Aorta (tissue), 5 donors: ENCODE measurements around the gene FAM98C. TPM values are rescaled to one million over a fixed set of nuclear protein-coding genes. Genes with fewer than 3 reads are reported as not detected.

Experiments used
- ATAC-seq: fragments of 200-7000 bp; cut with Tn5 transposase; one replicate; pipeline ENCODE4 v1.9.1; 2022; ENCODE audit warnings: moderate library complexity; ENCODE audit not compliant: low FRiP score
- DNase-seq, 2 donors: peaks; one replicate each; pipeline ENCODE4 v3.0.0-alpha.2; 2020
- H3K27ac ChIP-seq, 2 donors: one replicate each; pipeline ENCODE4 v1.5.1; 2013; ENCODE audit warnings: low read length in 2 of 2, mild to moderate bottlenecking in 2 of 2, moderate library complexity in 2 of 2, control low read depth in 1 of 2, inconsistent platforms in 1 of 2, low read depth in 1 of 2
- H3K27me3 ChIP-seq, 2 donors: one replicate each; pipeline ENCODE4 v1.6.1; 2013; ENCODE audit warnings: control low read depth in 1 of 2, low read length in 1 of 2, mild to moderate bottlenecking in 1 of 2, moderate library complexity in 1 of 2; ENCODE audit not compliant: insufficient read depth in 2 of 2, control insufficient read depth in 1 of 2
- H3K36me3 ChIP-seq, 2 donors: one replicate each; pipeline ENCODE4 v1.6.1; 2013; ENCODE audit warnings: control low read depth in 1 of 2, low read length in 1 of 2, mild to moderate bottlenecking in 1 of 2; ENCODE audit not compliant: insufficient read depth in 2 of 2, control insufficient read depth in 1 of 2
- H3K4me1 ChIP-seq, 2 donors: one replicate each; pipeline ENCODE4 v1.6.1; 2013; ENCODE audit warnings: low read length in 2 of 2, control low read depth in 1 of 2, mild to moderate bottlenecking in 1 of 2, moderate library complexity in 1 of 2; ENCODE audit not compliant: insufficient read depth in 2 of 2, control insufficient read depth in 1 of 2
- H3K4me3 ChIP-seq, 2 donors: one replicate each; pipeline ENCODE4 v1.5.1; 2013; ENCODE audit warnings: low read length in 2 of 2, control low read depth in 1 of 2, mild to moderate bottlenecking in 1 of 2
- H3K9me3 ChIP-seq: one replicate; pipeline ENCODE4 v1.6.1; 2013; ENCODE audit warnings: mild to moderate bottlenecking, low read length; ENCODE audit not compliant: control insufficient read depth
- WGBS, 2 donors: extraction: QIAGEN DNeasy Blood & Tissue Kit; methylation state at CpG; one replicate each; pipeline ENCODE4 v1.1.7; 2013; 5-methylcytosine and 5-hydroxymethylcytosine counted together
- intact Hi-C, 2 donors: fragments of 100-400 bp; cut with DNase I; formaldehyde crosslinking; loops; one replicate each; pipeline versions ENCODE4 v1.14.2 to v1.15.0; 2022
- long read RNA-seq, 2 donors: library from polyadenylated mRNA; unstranded; transcript quantifications; one replicate each; pipeline ENCODE4 v2.0.0, GENCODE V29; 2020 to 2021
- polyA plus RNA-seq, 2 donors: library from polyadenylated mRNA; stranded (reverse); fragments of 200-250 nt; gene quantifications; one replicate each; pipeline ENCODE4 v1.2.3, GENCODE V29; 2013
- total RNA-seq, 2 donors: library from RNA; stranded (reverse); fragmentation: NEBNext Ultra II Directional; extraction: Animal tissue kit (Norgen Biotek cat#: 25700); gene quantifications; one replicate each; pipeline ENCODE4 v1.2.1, GENCODE V29; 2021
- donor health status: healthy with polysubstance abuse.
- donor health status: Bipolar disorder and iron deficiency.
- donor health status: DM: no; HTN: no; CAD: no.
- donor health status: DM: no; HTN: no; CAD: no.
- donor health status: DM: yes; HTN: yes; CAD: no.

The FAM98C gene
- total RNA-seq = 10 to 100 TPM; 14.5 to 19.6 TPM
- polyA plus RNA-seq = 10 to 100 TPM; 10.3 to 32.0 TPM
- long read RNA-seq, donor 1, transcript FAM98C-201 (8 exons, 1,271 nt) = major isoform, 5 of 16 reads
- long read RNA-seq, donor 1, partial matches to known transcripts = 8 of 16 reads
- long read RNA-seq, donor 1, other reads (novel, unspliced or antisense) = 3 of 16 reads
- long read RNA-seq, donor 2, partial matches to known transcripts = 3 of 7 reads
- long read RNA-seq, donor 2, other reads (novel, unspliced or antisense) = 0 of 7 reads

DNA sequence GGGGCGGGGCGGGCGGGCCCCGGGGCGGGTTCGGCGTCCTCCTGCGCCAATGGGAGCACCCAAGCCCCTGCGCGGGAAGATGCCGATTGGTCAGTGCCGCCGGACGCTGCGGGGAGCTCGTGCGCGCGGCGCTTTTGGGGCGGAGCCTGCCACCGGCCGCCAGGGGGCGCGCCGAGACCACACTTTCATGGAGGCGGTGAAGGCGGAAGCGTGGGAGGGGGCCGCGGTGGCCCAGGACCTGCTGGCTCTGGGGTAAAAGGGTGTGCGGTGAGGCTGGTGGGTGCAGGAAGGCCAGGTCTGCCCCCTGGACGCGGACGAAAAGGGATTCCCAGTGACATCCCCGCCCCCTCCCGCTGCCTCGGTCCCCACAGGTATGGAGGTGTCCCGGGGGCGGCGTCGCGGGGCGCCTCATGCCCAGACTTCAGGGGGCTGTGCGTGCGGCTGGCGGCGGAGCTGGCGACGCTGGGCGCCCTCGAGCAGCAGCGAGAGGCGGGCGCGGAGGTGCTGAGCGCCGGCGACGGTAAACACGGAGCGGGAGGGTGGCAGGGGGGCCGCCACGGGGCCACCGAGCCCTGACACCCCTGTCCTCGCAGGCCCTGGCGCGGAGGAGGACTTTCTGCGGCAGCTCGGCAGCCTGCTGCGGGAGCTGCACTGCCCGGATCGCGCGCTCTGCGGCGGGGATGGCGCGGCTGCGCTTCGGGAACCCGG, at the start of gene FAM98C:
Gene FAM98C (plus strand): TSS at position 127 of the 708 bp plus-strand sequence. CDS start 61 bp downstream, at position 188.
- Histone ChIP-seq H3K27me3 (no peaks in the 10 kb centered on the region), H3K4me1 (no peaks in the 10 kb centered on the region), H3K4me3 (peak within 1 kb of the TSS; percentile 71 to 76), H3K27ac (peak within 1 kb of the TSS in 1 of 2 donors; percentile 37), H3K36me3 (no peaks in the 10 kb centered on the region), H3K9me3 (no peaks in the 10 kb centered on the region)
- intact Hi-C loops = loop anchor here (5.0 to 10.0 kb wide), 2 partner anchors 229 to 482 kb away; no protein-coding TSS in a partner anchor
- 0 to 1% methylated on average over 64 to 82 of the region's 82 CpGs for WGBS, 2 donors
- ATAC-seq = peak; percentile 99
- DNase-seq = peak; percentile 98 to 99

DNA sequence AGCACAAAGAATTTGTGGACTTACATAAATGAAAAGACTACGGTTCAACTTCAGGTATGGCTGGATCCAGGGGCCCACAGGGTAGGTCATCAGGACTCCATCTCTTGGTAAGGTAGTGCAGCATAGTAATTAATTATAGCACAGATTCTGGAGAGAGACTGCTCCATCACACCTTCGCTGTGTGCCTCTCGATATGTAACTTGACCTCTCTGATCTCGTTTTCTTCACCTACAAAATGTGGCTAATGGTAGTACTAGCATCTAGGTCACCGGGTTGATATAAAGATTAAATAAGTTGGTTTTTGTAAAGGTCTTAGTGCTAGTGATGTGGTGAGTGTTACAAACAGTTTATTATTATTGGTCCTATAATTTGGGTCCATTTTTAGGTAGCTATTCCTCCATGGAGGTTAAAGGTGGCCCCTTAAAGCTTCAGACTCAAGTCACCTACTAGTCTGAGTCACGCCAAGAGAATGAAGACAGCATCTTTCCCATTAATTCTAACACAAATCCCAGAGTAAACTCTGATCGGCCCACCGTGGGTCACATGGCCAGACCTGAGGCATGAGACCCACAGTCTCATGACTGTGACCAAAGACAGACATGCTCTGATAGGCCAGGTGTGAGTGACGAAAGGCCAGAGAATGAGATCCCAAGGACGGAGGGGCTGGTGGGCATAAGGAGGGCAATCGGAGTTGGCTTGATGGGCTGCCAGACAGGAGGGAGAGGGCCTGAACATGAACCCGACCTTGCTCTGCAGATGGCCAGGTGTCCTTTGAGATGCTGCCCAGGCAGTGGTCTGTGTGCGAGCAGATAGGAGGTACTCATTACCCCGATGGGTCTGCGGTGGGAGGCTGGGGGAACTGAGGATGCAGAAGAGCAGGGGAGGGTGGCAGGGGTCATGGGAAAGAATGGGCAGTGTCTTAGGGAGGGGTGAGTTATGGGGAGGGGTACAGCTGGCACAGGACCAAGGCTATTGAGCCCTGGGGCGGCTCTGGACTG, 46.9 kb upstream of the FAM98C start:
- Histone ChIP-seq H3K36me3 (no peaks in the 10 kb centered on the region), H3K27ac (no peak overlapping the region), H3K4me3 (no peak overlapping the region), H3K27me3 (no peaks in the 10 kb centered on the region), H3K4me1 (no peaks in the 10 kb centered on the region), H3K9me3 (no peaks in the 10 kb centered on the region)
- ATAC-seq (no peak), DNase-seq (no peak)
- WGBS, 2 donors = 78% methylated on average over 16 of the region's 16 CpGs
- intact Hi-C loops = no loop called here

DNA sequence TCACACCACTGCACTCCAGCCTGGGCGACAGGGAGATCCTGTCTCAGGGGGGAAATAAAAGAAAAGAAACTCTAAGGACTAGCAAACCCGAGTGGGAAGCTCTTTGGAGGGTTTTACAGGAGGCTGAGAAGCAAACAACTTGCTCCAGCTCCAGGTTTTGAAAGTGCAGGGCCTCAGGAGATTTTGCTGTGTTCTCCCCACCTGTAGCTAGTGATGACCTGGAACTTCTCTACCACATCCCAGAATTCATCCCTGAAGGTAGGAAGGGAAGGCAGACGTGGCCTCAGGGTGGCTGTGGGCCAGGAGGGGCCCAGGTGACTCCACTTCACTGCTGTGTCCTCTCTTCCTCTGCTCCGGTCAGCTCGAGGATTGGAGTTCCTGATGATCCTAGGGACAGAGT, 44.8 kb upstream of the FAM98C start:
- intact Hi-C loops = no loop called here
- no peak overlapping the region for H3K4me3 ChIP-seq
- no peaks in the 10 kb centered on the region for H3K36me3 ChIP-seq

DNA sequence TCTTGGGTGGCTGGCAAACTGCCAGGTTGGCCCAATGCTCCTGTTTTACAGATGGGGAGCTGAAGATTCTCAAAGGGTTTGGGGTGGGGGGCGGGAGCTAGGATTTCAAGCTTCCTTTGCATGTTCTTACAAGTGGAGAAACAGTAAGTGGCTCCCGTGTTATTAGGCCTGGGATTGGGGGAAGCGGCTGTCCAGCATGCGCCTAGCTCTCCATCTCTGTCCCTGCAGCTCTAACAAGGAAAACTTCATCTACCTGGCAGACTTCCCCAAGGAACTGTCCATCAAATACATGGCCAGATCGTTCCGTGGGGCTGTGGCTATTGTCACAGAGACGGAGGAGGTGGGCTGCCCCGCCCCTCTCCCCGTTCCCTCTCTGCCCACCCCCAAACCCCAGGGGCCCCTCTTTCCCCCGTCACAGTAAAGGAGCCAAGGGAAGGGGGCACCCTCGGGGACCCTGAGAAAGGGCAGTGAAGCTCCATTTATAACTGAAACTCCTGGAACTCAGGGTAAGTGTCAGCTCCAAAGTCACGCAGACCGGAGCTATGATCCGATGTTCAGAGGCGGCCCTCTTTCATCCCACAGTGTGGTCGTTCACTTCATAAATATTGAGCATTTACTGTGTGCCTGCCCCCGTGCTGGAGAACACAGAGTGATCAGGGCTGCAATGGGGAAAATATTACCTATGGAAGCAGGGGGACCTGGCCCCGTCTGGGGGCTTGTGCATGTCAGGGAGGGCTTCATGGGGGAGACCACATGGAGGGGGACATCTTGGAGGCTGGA, 43.5 kb upstream of the FAM98C start:
- H3K4me3 ChIP-seq = no peak overlapping the region
- no peaks in the 10 kb centered on the region for H3K4me1 ChIP-seq
- H3K9me3 ChIP-seq = no peaks in the 10 kb centered on the region
- H3K27me3 ChIP-seq = no peaks in the 10 kb centered on the region
- H3K27ac ChIP-seq = no peak overlapping the region
- intact Hi-C loops = no loop called here
- ATAC-seq = no peak
- 46 to 47% methylated on average over 18 of the region's 18 CpGs for WGBS, 2 donors
- H3K36me3 ChIP-seq = no peaks in the 10 kb centered on the region
- DNase-seq = no peak

More for the DNA sequence above, 44.8 kb upstream of the FAM98C start:
- H3K9me3 ChIP-seq = no peaks in the 10 kb centered on the region
- H3K4me1 ChIP-seq = no peaks in the 10 kb centered on the region
- H3K27me3 ChIP-seq = no peaks in the 10 kb centered on the region
- ATAC-seq = no peak
- H3K27ac ChIP-seq = no peak overlapping the region
- 33 to 34% methylated on average over 5 of the region's 5 CpGs for WGBS, 2 donors
- no peak for DNase-seq

DNA sequence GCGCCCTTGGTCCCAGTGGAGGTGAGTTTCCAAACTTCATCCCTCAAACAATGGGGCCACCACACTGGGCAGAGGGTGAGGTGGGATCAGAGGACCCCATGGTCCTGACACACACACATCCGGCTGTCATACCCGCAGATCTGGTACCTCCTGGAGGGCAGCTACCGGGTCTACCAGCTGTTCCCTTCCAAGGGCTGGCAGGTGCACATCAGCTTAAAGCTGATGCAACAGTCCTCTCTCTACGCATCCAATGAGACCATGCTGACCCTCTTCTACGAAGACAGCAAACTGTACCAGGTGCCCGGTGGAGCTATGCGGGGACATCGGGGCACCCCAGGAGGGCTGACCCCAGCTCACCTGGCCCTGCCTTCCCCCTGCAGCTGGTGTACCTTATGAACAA, 42.5 kb upstream of the FAM98C start:
- Histone ChIP-seq H3K9me3 (no peaks in the 10 kb centered on the region), H3K27me3 (no peaks in the 10 kb centered on the region), H3K27ac (no peak overlapping the region), H3K4me1 (no peaks in the 10 kb centered on the region), H3K36me3 (no peaks in the 10 kb centered on the region), H3K4me3 (no peak overlapping the region)
- 77 to 83% methylated on average over 9 of the region's 9 CpGs for WGBS, 2 donors
- DNase-seq (no peak), ATAC-seq (no peak)
- intact Hi-C loops = no loop called here

DNA sequence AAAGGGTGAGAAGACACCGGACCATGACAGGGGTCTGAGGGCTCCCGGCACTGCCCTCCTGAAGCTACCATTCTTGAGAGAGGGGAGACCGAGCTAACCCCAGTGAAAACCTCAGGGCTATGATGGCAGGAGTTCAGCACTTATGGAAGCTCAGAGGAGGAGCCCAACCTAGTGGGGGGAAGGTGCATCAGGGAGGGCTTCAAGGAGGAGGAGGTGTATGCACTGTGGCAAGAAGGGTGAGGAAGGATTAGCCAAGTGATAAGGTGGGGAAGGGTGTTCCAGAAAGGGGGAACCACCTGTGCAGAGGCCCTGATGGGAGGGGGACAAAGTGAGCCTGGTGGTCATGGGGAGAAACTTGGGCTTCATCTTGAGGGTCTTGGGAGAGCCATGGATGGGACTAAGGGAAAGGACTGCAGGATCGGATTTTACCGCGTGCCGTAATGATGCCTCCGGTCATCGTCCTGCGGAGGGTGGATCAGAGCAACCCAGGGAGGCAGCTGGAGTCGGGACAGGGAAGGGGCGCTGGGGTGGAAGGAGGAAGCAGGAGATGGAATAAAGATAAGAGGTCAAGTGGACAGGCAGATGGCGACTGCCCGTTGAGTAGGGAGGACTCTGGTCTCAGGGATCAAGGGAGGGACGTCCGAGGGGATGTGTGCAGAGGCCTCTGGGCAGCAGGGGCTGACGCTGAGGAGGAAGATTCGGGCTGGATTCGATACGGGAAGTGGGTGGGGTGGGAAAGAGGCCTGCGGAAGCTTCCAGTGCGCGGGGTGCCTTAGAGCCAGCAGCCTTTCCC, 41.9 kb upstream of the FAM98C start:
- no peaks in the 10 kb centered on the region for H3K36me3 ChIP-seq
- H3K9me3 ChIP-seq = no peaks in the 10 kb centered on the region
- no peaks in the 10 kb centered on the region for H3K27me3 ChIP-seq
- no peak overlapping the region for H3K27ac ChIP-seq
- peak overlapping the region in 1 of 2 donors; percentile 16 for H3K4me3 ChIP-seq
- ATAC-seq = no peak
- WGBS, 2 donors = 21 to 22% methylated on average over 23 of the region's 23 CpGs
- intact Hi-C loops = no loop called here
- no peaks in the 10 kb centered on the region for H3K4me1 ChIP-seq
- no peak for DNase-seq

DNA sequence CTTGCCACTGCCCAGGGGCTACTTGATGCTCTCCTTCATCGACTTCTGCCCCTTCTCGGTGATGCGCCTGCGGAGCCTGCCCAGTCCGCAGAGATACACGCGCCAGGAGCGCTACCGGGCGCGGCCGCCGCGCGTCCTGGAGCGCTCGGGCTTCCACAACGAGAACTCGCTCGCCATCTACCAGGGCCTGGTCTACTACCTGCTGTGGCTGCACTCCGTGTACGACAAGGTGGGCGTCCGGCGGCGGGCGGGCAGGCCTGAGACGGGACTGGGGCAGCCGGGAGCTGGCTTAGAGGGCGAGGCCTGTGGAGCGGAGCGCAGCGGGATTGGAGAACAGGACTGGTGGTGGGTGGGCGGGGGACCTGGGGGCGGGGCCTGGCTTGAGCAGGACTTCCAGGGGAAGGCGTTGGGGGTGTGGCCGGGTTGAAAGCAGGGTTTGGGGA, 41.2 kb upstream of the FAM98C start:
- ATAC-seq (peak; percentile 87), DNase-seq (peak; percentile 89)
- Histone ChIP-seq H3K27ac (no peak overlapping the region), H3K4me1 (no peaks in the 10 kb centered on the region), H3K27me3 (no peaks in the 10 kb centered on the region), H3K36me3 (no peaks in the 10 kb centered on the region), H3K4me3 (peak overlapping the region; percentile 16 to 28), H3K9me3 (no peaks in the 10 kb centered on the region)
- WGBS, 2 donors = 0 to 1% methylated on average over 35 to 37 of the region's 37 CpGs
- intact Hi-C loops = no loop called here
